Right lobe of liver (tissue), 4 donors: ENCODE measurements around the gene DMRT1.

Source experiments
- POLR2A ChIP-seq: fragments of 450-650 bp; IDR thresholded peaks from one replicate; pipeline ENCODE4 v1.6.1; 2017; ENCODE audit warnings: antibody characterized with exemption, mild to moderate bottlenecking
- TF ChIP-seq, protein P1 (sequence below), 4 donors: fragments of 200-600 bp in 3 of 4; fragments of 450-650 bp in 1 of 4; IDR thresholded peaks; one replicate each; pipeline versions ENCODE4 v1.5.1 to v1.8.0; 2016 to 2022; ENCODE audit warnings: antibody characterized with exemption in 4 of 4, mild to moderate bottlenecking in 2 of 4
- donor health status: DM: no; HTN: no; CAD: no.
- donor health status: DM: no; HTN: no; CAD: no.
- donor health status: DM: no; HTN: yes; CAD: no.

DNA sequence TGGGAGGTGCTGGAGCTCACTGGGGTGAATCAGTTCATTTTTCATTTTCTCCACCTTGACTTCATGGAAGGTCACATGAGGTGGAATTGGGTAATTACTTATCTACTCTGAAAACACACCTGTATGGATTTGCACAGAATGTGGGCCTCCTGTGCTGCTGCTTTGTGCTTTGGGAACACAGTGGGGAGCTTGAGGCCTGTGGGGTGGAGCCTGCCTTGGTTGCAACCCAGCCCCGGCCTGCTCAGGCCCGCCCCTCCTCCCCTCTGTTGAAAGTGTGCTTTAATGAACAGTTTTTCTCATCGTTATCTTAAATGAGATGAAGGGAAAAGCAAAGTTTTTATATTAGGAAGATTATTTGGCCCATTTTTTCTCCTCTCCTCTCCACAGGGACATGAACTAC is 106.5 kb downstream of the DMRT1 start:
- no peak for TF ChIP-seq POLR2A
- TF ChIP-seq, protein P1, sequence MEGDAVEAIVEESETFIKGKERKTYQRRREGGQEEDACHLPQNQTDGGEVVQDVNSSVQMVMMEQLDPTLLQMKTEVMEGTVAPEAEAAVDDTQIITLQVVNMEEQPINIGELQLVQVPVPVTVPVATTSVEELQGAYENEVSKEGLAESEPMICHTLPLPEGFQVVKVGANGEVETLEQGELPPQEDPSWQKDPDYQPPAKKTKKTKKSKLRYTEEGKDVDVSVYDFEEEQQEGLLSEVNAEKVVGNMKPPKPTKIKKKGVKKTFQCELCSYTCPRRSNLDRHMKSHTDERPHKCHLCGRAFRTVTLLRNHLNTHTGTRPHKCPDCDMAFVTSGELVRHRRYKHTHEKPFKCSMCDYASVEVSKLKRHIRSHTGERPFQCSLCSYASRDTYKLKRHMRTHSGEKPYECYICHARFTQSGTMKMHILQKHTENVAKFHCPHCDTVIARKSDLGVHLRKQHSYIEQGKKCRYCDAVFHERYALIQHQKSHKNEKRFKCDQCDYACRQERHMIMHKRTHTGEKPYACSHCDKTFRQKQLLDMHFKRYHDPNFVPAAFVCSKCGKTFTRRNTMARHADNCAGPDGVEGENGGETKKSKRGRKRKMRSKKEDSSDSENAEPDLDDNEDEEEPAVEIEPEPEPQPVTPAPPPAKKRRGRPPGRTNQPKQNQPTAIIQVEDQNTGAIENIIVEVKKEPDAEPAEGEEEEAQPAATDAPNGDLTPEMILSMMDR (IDR thresholded peaks at IDR 0.05), result no peak
